OCI-LY7 (cell line): ENCODE measurements around the gene GXYLT1.

Experiments used
- EZH2phosphoT487 ChIP-seq: fragments of 200-600 bp; sonication (generic); IDR thresholded peaks from 2 replicates; pipeline ENCODE4 v1.6.1; 2018; ENCODE audit warnings: low read depth, borderline replicate concordance, mild to moderate bottlenecking, mixed run types, antibody characterized with exemption, low read length, moderate library complexity, mixed read lengths
- TF ChIP-seq, protein P1 (sequence below): fragments of 200-600 bp; sonication (generic); conservative IDR thresholded peaks from 2 replicates; pipeline ENCODE4 v1.5.1; 2014; ENCODE audit warnings: mild to moderate bottlenecking, antibody characterized with exemption, low read length, moderate library complexity, mixed read lengths

DNA sequence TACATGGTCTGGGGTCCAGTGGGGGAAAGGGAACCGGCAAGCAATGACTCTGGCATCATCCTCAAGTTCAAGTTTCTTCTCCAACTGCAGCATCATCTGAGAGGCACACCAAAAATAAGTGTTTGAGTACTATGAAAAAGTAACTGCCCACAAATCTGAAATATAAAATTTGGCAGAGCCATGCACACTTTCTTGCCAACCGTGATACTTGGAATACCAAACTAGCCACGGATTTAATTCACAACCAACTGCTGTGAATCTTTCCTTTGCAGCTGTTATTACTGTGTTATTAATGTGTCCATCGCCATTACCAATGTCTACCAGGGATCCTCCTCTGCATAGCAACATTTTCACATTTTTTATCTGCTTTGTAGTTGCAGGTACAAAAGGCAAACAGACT is 74.6 kb downstream of the GXYLT1 start:
- TF ChIP-seq, protein P1, sequence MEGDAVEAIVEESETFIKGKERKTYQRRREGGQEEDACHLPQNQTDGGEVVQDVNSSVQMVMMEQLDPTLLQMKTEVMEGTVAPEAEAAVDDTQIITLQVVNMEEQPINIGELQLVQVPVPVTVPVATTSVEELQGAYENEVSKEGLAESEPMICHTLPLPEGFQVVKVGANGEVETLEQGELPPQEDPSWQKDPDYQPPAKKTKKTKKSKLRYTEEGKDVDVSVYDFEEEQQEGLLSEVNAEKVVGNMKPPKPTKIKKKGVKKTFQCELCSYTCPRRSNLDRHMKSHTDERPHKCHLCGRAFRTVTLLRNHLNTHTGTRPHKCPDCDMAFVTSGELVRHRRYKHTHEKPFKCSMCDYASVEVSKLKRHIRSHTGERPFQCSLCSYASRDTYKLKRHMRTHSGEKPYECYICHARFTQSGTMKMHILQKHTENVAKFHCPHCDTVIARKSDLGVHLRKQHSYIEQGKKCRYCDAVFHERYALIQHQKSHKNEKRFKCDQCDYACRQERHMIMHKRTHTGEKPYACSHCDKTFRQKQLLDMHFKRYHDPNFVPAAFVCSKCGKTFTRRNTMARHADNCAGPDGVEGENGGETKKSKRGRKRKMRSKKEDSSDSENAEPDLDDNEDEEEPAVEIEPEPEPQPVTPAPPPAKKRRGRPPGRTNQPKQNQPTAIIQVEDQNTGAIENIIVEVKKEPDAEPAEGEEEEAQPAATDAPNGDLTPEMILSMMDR = no peak
- TF ChIP-seq EZH2phosphoT487 = no peak
